GM12875 (cell line): ENCODE measurements around the gene COG8.
A peak's percentile ranks its signal among the peaks of the same experiment; 100 is the strongest.

ENCODE experiments used
- H3K4me3 ChIP-seq: one replicate; pipeline ENCODE4 v1.5.1; 2011; ENCODE audit warnings: low read depth, low read length, control low read depth
- CTCF ChIP-seq: IDR thresholded peaks from 2 replicates; pipeline ENCODE4 v1.5.1; 2011; ENCODE audit warnings: low read depth, mild to moderate bottlenecking, control low read depth, inconsistent platforms, low read length, moderate library complexity, borderline replicate concordance; ENCODE audit not compliant: insufficient read depth

COG8 gene

GRCh38 chr16:69346683-69347082 is 7.3 kb upstream of the COG8 start:
- TF ChIP-seq CTCF: no peak

GRCh38 chr16:69345923-69346322 is 6.6 kb upstream of the COG8 start:
- H3K4me3 ChIP-seq: no peak overlapping the region
- TF ChIP-seq CTCF: no peak

More at GRCh38 chr16:69346683-69347082, 7.3 kb upstream of the COG8 start:
- H3K4me3 ChIP-seq: no peak overlapping the region

GRCh38 chr16:69344171-69344570 is 4.8 kb upstream of the COG8 start:
- H3K4me3 ChIP-seq: no peak overlapping the region
- no peak for TF ChIP-seq CTCF

- peak overlapping the region; percentile 87 for H3K4me3 ChIP-seq
- TF ChIP-seq CTCF: no peak
These were observed 806 bp upstream of the COG8 start for GRCh38 chr16:69340095-69340644.

- no peak for TF ChIP-seq CTCF
- peak overlapping the region; percentile 87 for H3K4me3 ChIP-seq
These were observed 641 bp downstream of the COG8 start for GRCh38 chr16:69338557-69339288.

- no peak overlapping the region for H3K4me3 ChIP-seq
- TF ChIP-seq CTCF: no peak
These were observed 4.7 kb downstream of the COG8 start for GRCh38 chr16:69334696-69335095.
